Measurements from ENCODE around the gene AFAP1.
A peak's percentile ranks its signal among the peaks of the same experiment; 100 is the strongest.

Gene AFAP1

DNA sequence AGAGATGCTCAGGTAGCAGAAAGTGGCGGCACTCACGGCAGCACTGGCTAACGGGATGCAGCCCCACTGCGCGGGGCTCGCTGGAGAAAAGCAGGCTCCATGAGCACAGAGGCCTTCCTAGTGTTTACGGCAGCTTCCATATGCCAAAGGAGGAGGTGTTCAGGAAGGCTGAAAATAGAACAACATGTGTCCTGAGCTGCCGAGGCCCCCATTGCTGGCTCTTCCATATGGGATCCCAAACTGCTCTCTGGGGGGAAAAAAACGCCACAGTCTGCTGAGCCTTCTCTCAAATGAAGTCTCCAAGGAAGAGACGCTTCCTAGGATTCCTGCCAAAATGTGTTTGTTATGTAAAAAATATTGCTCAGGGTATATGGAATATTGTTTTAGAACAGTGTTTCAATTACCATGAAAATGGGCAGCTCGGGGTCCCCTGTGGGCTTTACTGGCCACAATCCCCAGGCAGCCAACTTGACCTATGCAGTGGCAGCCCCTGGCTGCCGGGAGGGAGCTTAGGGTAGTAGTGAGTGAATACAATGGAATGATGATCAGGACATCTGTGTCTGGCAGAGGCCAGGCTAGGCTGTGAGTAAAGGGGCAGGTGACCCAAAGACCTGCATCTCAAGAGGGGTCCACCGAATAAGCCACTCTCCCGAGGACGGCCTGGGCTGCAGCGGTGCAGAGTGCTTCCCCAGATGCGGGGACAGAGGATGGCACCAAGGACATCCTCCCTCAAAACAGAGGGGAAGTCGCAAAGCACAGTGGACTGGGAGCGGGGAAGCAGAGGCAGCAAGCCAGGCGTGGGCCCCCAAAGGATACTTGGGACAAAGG lies 170.1 kb downstream of the AFAP1 start:
- no peak for DNase-seq (ENCODE audit: low read depth)

DNA sequence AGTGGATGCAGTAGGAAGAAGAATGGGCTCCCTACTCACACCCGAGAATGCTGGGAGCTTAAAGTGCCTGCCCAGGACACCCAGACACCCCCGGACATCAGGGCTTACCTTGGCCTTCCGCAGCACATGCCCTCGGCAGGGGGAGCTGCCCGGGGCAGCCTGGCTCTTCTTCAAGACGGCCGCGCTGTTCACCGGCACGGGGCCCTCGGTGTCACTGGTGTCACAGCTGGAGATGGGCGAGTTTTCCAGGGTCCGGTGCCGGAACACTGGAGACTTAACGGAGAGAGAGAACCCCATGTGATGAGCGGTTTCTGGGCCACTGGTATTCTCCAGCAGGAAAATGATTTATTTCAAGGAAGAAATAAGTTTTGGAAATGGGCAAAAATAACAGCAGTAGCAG lies 170.9 kb downstream of the AFAP1 start:
- DNase-seq (ENCODE audit: low read depth): no peak

DNA sequence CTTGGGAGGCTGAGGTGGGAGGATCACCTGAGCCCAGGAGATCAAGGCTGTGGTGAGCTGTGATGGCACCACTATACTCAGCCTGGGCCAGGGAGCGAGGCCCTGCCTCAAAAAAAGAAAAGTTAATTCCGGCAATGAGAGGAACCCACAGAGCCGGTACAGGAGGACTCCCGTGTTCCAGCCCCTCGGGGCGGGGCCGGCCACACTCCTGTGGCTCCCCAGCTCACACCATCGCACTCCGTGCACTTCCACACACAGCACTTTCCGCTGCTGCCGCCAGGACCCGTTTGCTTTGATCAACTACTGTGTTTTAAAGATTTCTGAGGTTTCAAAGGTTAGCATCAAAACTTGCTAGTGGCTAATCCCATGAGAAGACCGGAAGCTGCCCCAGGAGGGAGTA lies 171.7 kb downstream of the AFAP1 start:
- DNase-seq (ENCODE audit: low read depth): no peak

DNA sequence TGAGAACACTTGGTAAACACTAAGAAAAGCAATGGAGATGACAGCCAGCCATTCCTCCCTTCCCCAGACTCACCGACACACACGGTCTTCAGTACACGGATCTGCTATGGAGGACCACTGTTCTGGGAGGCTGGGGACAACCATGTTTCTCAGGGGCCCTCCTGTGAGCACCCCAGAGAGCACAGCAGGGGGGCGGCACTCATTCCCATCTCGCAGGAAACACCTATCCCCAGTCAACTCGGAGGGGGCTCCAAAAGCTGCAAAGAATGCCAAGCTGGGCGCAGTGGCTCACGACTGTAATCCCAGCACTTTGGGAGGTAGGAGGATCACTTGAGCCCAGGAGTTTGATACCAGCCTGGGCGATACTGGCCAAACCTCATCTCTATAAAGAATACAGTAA lies 172.1 kb downstream of the AFAP1 start:
- no peak for DNase-seq (ENCODE audit: low read depth)

DNA sequence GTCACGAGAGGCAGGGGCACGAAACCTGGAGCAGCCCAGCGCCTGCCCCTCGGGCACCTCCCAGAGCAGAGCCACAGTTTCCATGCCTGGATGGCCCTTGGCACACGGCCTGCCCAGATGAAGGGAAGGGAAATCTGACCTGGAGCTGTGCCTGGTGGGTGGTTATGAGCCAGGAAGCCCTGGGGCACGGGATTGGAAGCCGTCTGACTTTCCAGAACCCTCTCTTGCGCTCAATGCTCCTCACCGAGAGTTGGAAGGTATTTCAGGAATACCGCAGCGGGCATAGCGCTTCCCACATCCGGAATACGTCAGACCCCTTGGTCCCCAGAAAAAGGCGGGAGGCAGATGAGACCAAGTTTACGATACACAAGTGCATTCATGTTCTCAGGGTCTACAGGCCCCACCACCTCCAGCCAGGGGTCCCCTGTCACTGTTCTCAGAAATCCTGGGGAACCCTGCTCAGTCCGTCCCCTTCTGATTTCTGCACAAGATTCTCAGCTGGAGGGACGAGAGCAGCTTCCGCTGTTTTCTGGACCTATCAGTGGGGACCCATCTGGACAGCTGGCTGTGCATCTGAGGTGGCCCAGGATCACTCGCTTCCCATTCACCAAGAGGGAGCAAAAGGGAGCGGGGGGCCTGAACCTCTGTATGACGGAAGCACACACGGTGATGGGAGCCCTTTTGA lies 172.9 kb downstream of the AFAP1 start:
- DNase-seq (ENCODE audit: low read depth): no peak

DNA sequence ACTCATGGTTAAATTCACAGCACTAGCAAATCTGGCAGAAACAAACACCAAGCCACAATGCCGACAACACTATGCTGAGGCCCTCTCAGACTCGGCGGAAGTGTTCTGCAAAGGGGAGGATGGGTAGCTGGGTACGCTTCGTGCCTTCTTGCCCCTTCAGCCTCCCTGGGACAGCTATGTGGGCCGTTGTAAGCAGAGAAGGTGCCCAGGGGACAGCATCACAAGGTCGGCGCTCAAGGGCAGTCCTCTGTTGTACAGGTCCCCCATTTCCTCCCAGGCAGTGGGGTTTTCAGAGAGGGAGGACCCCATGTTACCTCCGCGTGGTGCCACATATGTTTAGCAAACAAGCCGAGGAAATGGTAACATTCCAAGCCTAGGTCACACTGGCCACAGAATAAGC lies 173.6 kb downstream of the AFAP1 start:
- no peak for DNase-seq (ENCODE audit: low read depth)

DNA sequence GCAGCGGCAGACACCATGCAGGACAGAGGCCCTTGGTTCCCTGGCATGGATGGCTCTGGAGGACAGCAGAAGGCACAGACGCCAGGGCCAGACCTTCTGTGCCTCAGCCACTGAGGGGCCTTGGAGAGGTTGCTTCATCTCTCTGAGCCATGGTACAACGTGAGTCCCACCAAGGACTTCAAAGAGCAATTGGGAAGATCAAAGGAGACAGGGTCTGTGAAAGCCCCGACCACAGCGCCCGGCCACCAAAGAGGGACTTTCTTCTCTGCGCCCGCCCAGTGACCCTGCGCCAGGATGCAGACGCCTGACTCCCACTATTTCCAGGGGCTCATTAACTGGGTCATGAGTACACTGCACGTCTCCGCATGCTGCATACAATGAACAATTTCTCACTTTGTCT lies 174.0 kb downstream of the AFAP1 start:
- no peak for DNase-seq (ENCODE audit: low read depth)

DNA sequence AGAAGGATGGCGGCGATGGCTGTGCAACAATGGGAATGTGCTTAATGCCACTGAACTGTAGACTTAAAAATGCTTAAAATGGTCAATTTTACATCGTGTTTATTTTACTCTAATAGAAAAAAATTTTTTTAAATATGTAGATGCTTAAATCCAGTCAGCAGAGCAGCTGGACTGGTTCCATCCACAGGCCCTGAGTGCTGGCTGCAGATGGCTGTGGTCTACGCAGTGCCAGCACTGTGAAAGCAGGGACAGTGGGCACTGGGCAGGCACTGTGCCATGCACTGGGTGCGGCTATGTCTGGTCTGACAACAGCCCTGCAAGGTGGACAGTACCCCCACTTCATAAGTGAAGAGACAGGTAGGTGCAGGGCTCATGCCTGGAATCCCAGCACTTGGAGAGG lies 175.2 kb downstream of the AFAP1 start:
- DNase-seq (ENCODE audit: low read depth): no peak

DNA sequence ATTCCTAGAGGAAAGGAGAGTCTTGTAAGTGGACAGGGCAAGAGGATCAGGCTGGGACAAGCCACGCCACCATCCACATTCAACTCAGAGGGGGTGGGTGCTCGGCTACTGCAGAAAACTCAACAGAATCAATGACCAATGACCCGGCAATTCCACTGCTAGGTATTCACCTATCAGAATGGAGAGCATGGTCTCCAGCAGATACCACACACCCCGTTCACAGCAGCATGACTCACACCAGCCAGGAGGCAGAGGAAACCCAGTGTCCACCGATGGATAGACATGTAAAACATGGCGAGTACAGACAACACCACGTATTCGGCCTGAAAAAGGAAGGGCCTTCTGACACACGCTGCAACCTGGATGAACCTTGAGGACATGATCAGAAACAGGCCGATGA lies 175.9 kb downstream of the AFAP1 start:
- DNase-seq (ENCODE audit: low read depth): no peak

DNA sequence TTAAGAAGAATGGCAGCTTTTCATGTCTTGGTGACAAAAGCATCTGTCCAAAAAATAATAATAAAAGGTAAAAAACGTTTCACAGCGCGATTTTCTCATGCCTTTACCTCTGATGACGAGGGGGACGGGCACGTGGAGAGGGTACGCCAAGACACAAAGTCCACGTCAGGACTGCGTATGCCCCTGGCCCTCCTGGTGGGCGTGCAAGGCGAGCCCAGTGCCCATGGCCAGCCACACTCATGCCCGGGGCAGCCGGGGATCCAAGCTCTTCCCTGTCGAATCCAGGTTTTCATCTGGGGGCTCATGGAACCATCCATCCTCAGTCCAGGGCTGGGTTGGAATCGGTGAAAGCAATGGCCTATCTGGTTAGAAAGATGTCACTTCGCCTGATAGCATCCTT lies 176.6 kb downstream of the AFAP1 start:
- DNase-seq (ENCODE audit: low read depth): no peak

DNA sequence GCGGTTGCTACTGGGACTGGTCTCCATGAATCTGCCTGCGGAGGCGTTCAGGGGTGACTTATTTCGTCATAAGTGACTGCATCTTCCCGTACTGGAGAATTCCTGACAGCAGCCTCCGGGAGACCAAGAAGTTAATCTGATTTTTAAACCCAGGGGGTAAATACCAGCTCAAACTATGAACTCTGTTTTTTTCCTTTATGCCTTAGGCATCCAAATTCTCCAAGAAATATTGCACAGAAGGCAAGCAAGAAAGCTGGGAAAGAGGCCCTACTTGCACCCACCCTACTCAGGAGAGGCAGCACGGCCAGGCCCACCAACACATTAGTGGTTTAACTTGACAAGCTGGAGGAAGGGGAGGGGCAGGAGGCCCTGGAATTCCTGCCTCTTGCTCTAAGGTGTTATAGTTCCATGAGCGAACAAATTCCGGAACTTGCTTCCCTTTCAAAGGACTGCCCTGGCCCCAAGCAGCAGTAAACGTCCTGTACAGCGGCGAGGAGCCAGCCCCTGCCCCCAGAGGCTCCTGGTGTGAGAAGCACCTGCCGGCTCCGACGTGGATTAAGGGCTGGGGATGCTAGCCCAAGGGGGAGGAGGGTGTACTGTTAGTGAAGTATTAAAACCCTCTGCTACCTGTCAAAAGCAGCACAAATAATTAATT lies 177.2 kb downstream of the AFAP1 start:
- DNase-seq (ENCODE audit: low read depth): no peak

DNA sequence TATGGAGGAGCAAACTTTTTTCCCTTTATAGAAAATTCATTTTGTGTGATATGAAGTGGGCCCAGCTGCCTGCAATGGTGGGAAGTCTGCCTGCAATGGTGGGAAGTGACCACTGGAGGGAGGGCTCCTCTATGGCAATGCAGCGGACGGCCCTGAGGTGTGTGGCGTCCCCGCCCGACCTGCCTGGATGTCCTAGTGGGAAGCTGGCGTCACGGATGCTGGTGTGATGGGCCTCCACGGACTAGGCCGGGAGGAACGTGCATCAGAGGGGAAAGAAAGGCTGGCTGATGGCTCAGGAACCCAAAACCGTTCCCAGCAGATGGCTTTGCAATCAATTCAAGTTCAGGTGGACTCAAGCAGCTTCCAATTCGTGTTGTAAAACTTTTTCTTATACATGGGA lies 177.9 kb downstream of the AFAP1 start:
- no peak for DNase-seq (ENCODE audit: low read depth)

DNA sequence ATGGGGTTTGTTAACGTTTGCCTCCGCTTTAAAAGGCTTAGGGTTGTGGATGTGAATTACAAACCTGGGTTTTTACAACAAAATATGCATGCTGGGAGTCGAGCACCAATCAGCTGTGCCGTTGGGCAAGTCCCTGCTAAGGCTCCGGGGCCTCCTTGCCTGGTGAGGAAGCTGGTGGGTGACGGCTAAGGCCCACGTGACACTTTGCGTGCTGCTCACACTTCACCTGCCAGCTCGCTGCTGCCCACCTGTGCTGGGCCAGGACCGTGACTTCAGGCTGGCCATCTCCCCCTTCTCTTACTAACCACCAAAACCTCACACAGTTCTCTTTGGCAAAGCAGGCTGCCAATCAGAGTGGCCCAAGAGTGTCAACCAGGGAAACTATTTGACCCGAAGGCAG lies 178.3 kb downstream of the AFAP1 start:
- DNase-seq (ENCODE audit: low read depth): no peak

DNA sequence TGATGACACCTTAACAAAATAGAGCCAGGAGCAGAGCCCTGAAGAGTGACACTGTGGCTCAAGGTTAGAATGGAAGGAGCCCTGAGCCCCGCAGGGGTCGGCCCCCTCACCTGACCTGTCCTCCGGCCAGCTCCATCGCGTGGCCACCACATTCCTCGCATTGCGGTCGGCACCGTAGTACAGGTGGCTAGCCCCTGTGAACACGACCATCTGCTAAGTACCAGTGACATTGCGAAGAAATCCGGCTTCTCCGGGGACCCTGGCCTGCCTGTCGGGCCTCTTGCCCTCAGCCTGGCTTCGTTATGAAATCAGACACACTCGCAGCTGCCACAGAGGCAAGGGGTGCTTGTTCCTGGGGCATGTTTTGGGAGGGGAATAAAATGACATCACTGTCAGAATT lies 179.0 kb downstream of the AFAP1 start:
- DNase-seq (ENCODE audit: low read depth): no peak

DNA sequence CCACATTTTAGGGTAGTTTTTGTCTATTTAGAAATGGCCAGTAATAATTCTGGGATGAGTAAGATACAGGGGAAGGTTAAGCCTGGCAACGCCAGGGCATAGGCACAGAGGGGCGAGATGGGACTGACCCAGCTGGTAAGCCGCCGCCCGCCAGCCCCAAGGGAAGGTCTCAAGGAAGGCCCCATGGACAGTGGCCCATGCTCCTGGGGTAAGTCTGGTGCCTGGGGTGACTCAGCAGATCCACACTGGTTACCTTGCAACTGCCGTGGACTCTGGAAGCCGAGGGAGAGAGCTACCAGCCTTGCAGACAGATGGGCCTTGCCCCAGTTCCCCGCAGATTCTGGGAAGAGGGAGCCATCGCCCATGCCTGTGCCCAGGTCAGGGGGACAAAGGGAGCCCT lies 179.4 kb downstream of the AFAP1 start:
- no peak for DNase-seq (ENCODE audit: low read depth)

DNA sequence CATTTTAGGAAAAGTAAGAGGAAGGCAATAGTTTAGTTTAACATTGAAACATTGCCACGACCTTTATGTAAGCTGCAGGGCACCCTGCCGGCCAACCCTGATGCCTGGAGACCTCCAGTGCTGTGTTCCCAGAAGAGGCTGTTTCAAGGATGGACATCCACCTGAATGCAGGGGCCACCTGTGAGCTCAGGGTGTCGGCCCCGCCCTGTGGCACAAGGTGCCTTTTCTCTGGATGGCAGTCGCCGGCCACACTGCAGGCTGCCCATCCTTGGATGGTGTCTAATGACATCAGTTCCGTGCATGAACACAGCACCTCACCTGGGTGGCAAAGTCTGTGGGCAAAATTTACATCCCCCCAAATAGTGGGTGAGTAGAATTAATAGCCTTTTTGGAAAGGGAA lies 180.0 kb downstream of the AFAP1 start:
- DNase-seq (ENCODE audit: low read depth): no peak

DNA sequence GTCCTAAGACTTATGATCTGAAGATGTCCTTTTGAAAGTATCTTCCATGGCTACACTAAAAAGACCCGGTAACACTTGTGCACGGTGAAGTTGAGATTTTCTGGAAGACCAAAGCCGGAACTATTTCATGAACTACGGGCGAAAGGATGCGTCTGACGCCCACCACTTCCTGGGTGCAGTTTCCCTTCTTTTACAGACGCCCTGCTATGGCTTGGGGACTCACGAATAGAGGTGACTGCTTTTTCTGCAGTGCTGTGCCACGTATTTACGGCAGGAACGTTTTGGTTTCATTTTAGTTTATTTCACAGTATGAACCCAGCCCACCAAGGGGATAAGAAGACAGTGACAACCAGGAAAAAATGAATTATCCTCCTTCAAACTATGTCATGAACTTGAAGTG lies 180.4 kb downstream of the AFAP1 start:
- DNase-seq (ENCODE audit: low read depth): peak; percentile 14

DNA sequence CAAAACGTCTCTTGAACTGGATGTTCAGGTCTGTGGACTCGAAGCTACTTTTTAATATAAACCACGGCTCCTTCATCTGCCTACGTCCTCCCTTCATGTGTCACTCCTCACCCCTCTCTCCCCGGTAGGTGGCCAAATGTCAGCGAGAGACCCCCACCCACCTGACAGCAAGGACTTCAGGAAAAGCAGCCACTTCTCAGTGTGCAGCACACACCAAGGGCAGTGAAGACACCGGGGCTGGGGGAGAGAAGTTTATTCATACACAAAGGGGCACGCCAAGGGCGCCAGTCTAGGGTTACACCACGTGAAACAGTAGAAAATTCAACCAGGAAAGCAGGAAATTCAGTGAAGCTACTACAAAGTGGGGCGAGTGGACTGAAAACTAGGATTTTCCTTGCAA lies 181.2 kb downstream of the AFAP1 start:
- DNase-seq (ENCODE audit: low read depth): no peak

DNA sequence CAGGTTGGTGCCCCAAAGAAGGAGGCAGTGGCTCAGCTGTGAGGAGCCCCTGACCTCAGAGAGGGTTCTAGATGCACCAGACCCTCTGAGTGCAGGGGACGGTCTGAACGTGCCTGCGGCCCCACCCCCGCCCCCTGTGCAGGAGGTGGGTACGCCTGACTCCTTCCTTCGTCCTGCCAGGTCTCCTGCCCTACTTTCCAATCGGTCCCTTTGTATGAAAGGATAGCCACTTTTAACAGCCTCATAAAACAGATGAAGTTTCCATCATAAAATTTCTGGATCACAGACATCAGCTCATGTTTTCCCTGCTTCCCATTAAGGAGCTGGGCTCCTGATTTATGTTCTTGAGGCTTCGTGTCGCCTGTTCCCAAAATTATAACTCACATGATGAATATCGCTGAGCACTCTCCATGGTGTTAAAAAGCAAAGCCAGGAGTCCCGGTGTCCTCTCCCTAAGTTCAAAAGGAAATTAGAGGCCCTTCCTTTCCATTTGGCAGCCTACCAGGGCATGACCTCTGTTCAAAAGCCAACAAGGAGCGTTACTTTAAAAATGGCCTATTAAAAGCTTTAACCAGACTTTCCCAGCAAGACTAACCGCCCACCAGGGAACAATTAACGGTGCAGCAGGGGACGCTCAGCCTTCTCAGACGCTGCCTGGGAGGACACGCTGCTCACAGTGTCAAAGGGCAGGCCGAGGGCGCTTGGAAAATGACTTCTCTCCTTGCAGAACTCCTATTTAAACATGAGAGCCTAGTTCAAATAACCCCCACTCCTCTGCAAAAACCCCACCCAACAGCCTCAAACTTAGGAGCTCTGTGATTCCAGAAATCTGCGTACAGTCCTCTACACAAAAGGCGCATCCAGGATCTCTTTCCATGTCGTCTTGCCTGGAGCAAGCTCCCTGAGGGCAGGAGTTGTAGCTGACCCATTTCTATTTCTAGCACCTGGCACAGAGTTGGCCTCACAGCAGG lies 181.9 kb downstream of the AFAP1 start:
- DNase-seq (ENCODE audit: low read depth): no peak

DNA sequence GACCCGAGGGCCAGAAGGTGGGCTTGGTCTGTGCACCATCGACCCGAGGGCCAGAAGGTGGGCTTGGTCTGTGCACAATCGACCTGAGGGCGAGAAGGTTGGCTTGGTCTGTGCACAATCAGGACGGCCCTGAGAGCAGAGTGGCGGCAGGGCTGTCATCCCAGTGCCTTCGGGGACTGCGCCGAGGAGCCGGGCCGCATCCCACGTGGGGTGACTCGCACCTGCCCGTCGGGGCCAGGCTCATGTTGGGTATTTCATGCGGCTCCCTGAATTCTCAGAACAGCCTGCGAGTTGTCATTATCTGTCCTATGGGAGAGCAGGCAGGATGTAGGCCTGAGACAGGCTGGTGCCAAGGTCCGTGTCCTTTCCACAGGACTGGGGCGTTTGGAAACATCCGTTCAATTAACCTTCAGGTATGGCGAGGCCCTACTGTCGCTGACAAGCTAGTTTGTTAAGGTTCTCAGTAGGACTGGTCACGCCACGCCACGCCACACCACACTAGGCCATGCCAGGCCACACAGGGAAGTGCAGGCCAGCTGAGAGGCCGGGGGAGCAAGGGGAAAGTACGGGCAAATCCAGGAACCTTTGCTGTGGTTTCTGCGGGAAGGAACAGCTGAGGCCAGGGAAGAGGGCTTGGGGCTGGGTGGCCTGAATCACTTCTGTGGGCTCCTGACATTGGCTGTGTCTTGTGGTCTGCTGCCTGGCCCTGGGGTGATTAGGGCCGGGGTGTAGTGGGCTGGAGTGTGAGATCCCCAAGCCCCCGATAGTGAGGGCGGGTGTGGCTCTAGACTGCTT lies 182.9 kb downstream of the AFAP1 start:
- DNase-seq (ENCODE audit: low read depth): no peak

DNA sequence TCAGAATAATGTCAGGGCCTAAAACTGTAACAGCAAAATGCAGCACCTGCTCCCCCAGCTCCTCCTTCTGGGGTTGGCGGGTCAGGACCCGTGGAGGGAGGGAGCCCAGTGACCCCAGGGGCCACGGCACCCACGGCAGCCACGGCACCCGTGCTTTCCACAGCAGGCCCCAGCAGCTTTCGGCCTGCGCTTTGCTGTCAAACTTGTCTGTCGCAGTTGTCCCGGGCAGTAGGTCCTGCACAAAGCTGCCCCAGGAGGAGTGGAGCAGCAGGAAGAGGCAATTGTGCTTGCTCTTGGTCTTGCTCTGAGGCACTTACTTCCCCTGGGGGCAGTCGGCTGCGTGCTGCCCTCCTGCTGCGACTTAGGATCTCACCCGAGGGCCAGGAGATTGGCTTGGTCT lies 183.6 kb downstream of the AFAP1 start:
- DNase-seq (ENCODE audit: low read depth): no peak
